Gastrocnemius medialis (tissue), 4 donors: ENCODE measurements around the gene KCNK3.

ENCODE experiments used
- CTCF ChIP-seq, 5 experiments: fragments of 450-650 bp in 3 of 5; fragments of 200-600 bp in 2 of 5; sonication (generic) in 2 of 5; IDR thresholded peaks in 4 of 5; conservative IDR thresholded peaks in 1 of 5; 1 replicate in 4 of 5; 2 replicates in 1 of 5; pipeline ENCODE4 v1.5.1; 2016 to 2019; ENCODE audit warnings: antibody characterized with exemption in 5 of 5, mild to moderate bottlenecking in 3 of 5, moderate library complexity in 3 of 5
- POLR2A ChIP-seq, 2 donors: fragments of 450-650 bp; IDR thresholded peaks; one replicate each; pipeline ENCODE4 v1.6.1; 2017; ENCODE audit warnings: antibody characterized with exemption in 2 of 2, mild to moderate bottlenecking in 2 of 2, moderate library complexity in 2 of 2

GRCh38 chr2:26678035-26678434 lies 14.5 kb upstream of the KCNK3 start:
- TF ChIP-seq CTCF (IDR thresholded peaks at IDR 0.05 in 4 of 5, conservative IDR thresholded peaks at IDR 0.05 in 1 of 5) (no peak), POLR2A (IDR thresholded peaks at IDR 0.05) (no peak)
